Left ventricle myocardium inferior (tissue), 1 donor: Measurements from ENCODE around the gene CRELD1. TPM values are rescaled to one million over a fixed set of nuclear protein-coding genes. Genes with fewer than 3 reads are reported as not detected.

Experiments used
- DNase-seq: peaks from one replicate; pipeline ENCODE4 v3.0.0-alpha.2; 2020
- H3K27ac ChIP-seq: fragments of 200-600 bp; replicated peaks from 2 replicates; pipeline ENCODE4 v1.8.0; 2021
- H3K27me3 ChIP-seq: fragments of 200-600 bp; 2 replicates; pipeline ENCODE4 v1.8.0; 2021; ENCODE audit warnings: low read depth
- H3K36me3 ChIP-seq: fragments of 200-600 bp; 2 replicates; pipeline ENCODE4 v1.8.0; 2021
- H3K4me1 ChIP-seq: fragments of 200-600 bp; 2 replicates; pipeline ENCODE4 v1.8.0; 2021
- H3K4me3 ChIP-seq: fragments of 200-600 bp; 2 replicates; pipeline ENCODE4 v1.8.0; 2021; ENCODE audit warnings: mild to moderate bottlenecking, moderate library complexity
- H3K9me3 ChIP-seq: fragments of 200-600 bp; replicated peaks from 2 replicates; pipeline ENCODE4 v1.8.0; 2021
- CTCF ChIP-seq: fragments of 200-600 bp; IDR thresholded peaks from 2 replicates; pipeline ENCODE4 v1.8.0; 2021; ENCODE audit warnings: antibody characterized with exemption, mild to moderate bottlenecking, borderline replicate concordance
- intact Hi-C: fragments of 100-400 bp; cut with micrococcal nuclease; formaldehyde crosslinking; loops from one replicate; pipeline ENCODE4 v1.11.0; 2022
- total RNA-seq: library from RNA; stranded (reverse); fragmentation: NEBNext Ultra II Directional; extraction: Animal tissue kit (Norgen Biotek cat#: 25700); gene quantifications from one replicate; pipeline ENCODE4 v1.2.1, GENCODE V29; 2021
- donor health status: DM: no; HTN: yes; CAD: no; lungs with severe emphysema.

The CRELD1 gene
- total RNA-seq, 1 donor from 2014 or later = 72.3 TPM

- no peaks in the 10 kb centered on the region for H3K9me3 ChIP-seq
- no peak for TF ChIP-seq CTCF
- no peaks in the 10 kb centered on the region for H3K27me3 ChIP-seq
- no peak overlapping the region for H3K4me3 ChIP-seq
- no peak for DNase-seq
- intact Hi-C loops = no loop called here
- H3K36me3 ChIP-seq = no peaks in the 10 kb centered on the region
- H3K27ac ChIP-seq = no peak overlapping the region
- peaks cover 32% of the 10 kb centered on the region for H3K4me1 ChIP-seq
Observed at GRCh38 chr3:9951126-9951525, 17.5 kb downstream of the CRELD1 start.

GRCh38 chr3:9951598-9951961 lies 17.9 kb downstream of the CRELD1 start:
- Histone ChIP-seq H3K36me3 (no peaks in the 10 kb centered on the region), H3K4me3 (peak overlapping the region; percentile 69), H3K27me3 (no peaks in the 10 kb centered on the region), H3K9me3 (no peaks in the 10 kb centered on the region), H3K4me1 (peaks cover 27% of the 10 kb centered on the region), H3K27ac (no peak overlapping the region)
- intact Hi-C loops = no loop called here
- no peak for TF ChIP-seq CTCF
- no peak for DNase-seq

- intact Hi-C loops = no loop called here
- Histone ChIP-seq H3K36me3 (no peaks in the 10 kb centered on the region), H3K27ac (no peak within 1 kb of the TSS), H3K9me3 (no peaks in the 10 kb centered on the region), H3K4me1 (peaks cover 21% of the 10 kb centered on the region), H3K4me3 (peak within 1 kb of the TSS; percentile 69), H3K27me3 (no peaks in the 10 kb centered on the region)
- no peak for DNase-seq
- TF ChIP-seq CTCF = no peak
Observed at GRCh38 chr3:9951962-9952805, 18.6 kb downstream of the CRELD1 start, which contains the start of gene PRRT3. Gene PRRT3, minus strand, starts transcription at chr3:9952408. Its CDS starts 2,293 bp downstream, at chr3:9950115.

- intact Hi-C loops = no loop called here
- no peaks in the 10 kb centered on the region for H3K36me3 ChIP-seq
- H3K4me1 ChIP-seq = peaks cover 11% of the 10 kb centered on the region
- H3K27me3 ChIP-seq = no peaks in the 10 kb centered on the region
- no peak for TF ChIP-seq CTCF
- no peaks in the 10 kb centered on the region for H3K9me3 ChIP-seq
- no peak for DNase-seq
- no peak overlapping the region for H3K27ac ChIP-seq
- no peak overlapping the region for H3K4me3 ChIP-seq
Observed at GRCh38 chr3:9955067-9955502, 21.5 kb downstream of the CRELD1 start.

- Histone ChIP-seq H3K27me3 (no peaks in the 10 kb centered on the region), H3K9me3 (no peaks in the 10 kb centered on the region), H3K4me3 (no peak overlapping the region), H3K27ac (no peak overlapping the region), H3K36me3 (no peaks in the 10 kb centered on the region), H3K4me1 (peaks cover 11% of the 10 kb centered on the region)
- TF ChIP-seq CTCF = no peak
- intact Hi-C loops = no loop called here
- no peak for DNase-seq
Observed at GRCh38 chr3:9955611-9956352, 22.1 kb downstream of the CRELD1 start.
